GM19043 (cell line): ENCODE results near the gene HS3ST6.
"Not testable (repeated sequence)": the region's sequence is repeated elsewhere in the genome, so short reads cannot be mapped to it uniquely, and the experiment has no call there.

Experiments
- ATAC-seq: cut with Tn5 transposase; IDR thresholded peaks from one replicate; pipeline ENCODE4 v1.9.1; 2021; ENCODE audit warnings: low read depth; ENCODE audit not compliant: unreplicated experiment

The HS3ST6 gene

GRCh38 chr16:1909561-1910231, 8.5 kb downstream of the HS3ST6 start:
- no peak for ATAC-seq

DNA sequence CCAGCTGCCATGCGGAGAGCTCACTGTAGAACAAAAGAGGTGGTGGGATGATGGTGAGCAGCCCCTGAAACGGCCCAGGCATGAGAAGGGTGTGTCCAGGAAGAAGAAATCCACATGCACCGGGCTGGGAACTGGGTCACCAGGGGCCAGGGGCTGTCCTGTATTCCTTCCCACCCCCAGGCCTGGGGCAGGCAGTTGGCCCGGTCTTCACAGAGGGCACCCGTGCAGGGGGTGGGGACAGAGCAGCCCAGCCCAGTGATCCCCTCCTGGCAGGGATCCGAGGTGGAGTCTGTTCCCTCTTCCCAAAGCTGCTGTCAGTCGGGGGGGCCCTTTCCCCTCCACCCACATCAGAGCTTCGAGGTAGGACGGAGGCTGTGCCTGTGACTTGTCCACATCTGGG, 9.2 kb downstream of the HS3ST6 start:
- no peak for ATAC-seq

DNA sequence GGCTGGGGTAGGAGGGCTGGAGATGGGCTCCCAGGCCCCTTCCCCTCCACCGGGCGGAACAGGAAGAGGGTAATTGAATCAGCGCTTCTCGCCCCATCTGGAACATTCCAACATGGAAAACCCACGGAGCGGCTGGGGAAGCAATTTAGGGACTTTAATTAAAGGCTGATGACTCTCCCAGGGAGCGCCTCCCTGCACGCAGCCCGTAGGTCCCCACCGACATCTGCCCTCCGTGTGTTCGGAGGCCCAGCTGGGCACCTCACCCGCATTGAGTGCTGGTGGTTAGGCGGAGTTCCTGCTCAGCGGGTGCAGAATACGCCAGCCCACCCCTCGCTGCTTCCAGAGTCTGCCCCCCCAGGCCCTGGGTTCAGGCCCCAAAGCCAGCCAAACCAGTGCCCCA, 10.0 kb downstream of the HS3ST6 start:
- ATAC-seq, result no peak

GRCh38 chr16:1907226-1907860, 10.9 kb downstream of the HS3ST6 start:
- no peak for ATAC-seq

DNA sequence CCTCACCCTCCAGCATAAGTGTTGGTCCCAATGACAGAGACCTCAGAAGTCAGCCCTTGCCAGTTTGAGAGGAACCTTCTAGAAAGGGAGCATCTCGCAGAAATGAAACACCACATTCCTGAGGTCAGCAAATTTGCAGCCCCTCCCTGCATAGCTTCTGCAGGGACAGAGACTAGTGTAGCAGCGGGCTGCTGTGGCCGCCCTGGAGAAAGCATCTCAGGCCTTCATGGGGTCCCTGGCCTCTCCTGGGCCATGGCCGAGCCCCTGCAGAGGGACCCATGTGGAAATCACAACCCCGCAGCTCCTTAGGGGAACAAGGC, 11.4 kb downstream of the HS3ST6 start:
- no peak for ATAC-seq

DNA sequence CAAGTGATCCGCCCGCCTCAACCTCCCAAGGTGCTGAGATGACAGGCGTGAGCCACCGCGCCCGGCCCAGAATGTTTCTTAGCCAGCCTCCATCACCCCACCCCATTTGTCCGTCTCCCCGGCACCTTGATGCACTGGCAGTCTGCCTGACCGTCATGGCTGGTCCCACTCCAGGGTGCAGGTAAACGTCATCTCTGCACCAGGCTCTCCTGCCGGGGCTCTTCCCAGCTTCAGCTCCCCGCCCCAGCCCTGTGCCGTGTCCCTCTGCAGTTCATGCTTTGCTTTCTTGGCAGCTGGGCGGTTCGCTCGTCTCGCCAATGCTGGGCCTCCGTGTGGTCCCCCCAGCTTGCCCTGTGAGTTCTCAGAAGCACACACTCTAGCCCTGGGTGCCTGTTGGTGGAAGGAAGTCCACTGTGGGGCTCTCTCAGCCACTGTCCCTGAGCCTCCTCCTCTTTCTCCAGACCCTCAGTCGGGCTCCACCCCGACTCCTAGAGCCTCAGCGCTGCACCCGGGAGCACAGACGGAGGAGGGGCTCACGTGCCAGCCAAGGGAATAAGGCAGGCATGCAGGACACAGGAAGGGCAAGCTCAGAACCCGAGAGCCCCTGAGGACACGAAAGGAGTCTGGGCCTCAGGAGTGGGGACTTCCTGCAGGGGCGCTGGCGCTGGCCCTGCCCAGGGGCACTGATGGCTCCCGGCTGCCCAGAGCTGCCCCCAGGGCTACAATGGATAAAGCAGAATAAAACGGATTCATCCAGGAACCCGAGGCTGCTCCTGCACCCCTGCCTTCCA, 12.0 kb downstream of the HS3ST6 start:
- no peak for ATAC-seq

DNA sequence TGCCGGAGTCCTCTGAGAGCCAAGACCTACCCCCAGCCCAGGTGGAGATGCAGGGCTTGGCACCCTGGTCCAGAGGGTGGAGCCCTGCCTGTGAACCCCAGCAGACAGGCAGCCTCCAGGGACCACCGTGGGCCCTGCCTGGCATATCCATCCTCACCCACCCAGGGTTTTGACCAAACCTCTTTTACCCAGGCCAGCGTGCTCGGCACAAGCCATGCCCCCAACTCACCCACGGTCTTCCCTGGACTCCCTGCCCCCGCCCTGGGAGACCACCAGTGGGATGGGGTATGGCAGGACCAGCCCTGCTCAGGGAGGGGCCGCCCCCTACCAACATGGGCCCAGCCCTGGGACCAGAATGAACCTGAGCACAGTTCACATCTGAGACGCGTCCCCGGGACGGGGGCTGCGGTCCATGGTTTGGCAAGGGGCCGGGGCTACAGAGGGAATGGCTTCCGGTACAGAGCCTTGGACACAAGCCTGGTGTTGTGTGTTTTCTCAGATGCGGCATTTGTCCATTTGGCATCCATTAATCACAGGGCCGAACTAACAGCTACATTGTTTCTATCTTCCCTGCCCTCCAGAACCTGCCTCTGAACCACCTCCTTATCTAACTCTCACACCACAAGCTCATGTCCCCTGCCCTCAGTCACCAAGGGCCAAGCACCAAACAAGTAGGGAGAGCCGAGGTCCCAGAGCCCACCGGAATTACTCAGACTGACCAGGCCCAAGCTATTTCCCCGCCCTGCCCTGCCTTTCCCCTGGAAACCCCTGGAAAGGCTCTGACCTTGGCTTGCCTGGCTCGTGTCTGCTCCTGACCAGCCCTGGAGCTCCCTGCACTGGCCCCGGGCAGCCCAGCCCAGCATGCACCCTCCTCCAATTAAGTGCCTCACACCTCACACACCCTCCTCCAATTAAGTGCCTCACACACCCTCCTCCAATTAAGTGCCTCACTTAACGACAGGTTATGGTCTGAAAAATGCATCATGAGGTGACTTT, 14.1 kb downstream of the HS3ST6 start:
- no peak for ATAC-seq

GRCh38 chr16:1903220-1903574, 15.0 kb downstream of the HS3ST6 start:
- no peak for ATAC-seq

DNA sequence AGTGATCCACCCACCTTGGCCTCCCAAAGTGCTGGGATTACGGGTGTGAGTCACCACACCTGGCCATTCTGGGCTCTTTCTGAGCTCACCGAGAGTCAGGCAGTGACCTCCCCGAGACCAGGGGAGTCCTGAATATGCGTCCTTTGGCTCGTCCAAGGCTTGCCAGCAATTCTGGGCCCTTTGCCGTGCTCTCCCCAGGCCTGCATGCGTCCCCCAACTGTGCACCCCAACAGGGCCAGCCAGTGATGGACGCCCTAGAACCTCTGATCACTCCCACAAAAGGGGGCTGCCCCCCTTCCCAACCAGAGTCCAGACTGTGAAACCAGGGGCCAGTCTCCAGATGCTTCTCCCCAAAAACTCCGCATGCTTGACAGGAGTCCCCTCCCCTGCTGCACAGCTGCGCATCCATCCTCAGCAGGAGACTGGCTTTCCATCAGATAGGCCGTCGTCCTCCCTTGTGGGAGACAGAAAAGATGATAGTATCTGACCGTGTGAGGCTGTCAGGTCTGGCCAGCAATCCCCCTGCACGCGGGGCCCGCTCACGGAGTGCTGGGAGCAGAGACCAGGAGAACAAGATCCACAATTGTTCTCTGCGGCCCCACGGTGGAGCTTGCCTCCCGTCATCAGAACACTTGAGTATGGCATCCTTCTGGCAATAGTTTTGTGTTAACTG, 15.5 kb downstream of the HS3ST6 start:
- ATAC-seq, result no peak

DNA sequence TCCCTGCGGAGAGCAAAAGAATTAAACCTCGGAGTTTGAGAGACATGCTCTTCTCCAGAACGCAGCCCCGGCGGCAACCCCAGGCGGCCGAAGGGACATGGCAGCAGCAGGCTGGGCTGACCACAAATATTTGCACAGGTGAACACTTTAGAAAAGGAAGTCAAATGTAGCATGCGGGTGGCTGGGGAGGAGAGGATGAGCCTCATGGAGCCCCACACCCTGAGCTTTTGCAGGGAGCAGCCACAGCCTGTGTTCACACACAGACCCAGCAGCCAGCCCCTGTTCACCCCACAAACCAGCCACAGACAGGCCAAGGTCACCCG, 17.8 kb downstream of the HS3ST6 start:
- ATAC-seq, result no peak

DNA sequence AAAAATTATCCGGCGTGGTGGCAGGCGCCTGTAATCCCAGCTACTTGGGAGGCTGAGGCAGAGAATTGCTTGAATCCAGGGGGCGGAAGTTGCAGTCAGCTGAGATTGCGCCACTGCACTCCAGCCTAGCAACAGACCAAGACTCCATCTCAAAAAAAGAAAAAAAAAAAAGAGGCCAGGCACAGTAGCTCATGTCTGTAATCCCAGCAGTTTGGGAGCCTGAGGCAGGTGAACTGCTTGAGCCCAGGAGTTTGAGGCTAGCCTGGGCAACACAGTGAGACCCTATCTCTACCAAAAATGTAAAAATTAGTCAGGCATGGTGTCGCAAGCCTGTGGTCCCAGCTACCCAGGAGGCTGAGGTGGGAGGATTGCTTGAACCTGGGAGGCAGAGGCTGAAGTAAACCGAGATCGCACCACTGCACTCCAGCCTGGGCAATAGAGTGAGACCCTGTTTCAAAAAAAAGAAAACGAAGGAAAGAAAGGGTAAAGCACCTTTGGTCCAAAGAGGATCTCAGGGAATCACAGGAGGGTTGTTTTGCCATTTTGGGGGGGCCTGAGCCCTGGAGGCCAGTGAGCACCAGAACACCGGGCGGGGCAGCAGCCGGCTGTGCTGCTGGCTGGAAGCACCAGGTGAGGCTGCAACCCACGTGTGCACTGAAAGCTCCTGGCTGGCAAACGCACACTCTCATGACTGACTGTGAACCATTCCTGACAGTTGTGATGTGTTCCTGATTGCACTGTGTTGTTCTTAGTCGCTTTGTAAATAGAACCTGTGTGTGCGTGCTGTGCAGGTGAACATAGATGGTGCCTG, 18.4 kb downstream of the HS3ST6 start:
- ATAC-seq, result no peak

- ATAC-seq, result not testable (repeated sequence)
Observed at GRCh38 chr16:1897692-1898091, 20.5 kb downstream of the HS3ST6 start.

- ATAC-seq, result no peak
Observed at GRCh38 chr16:1895949-1896675, 22.1 kb downstream of the HS3ST6 start.

DNA sequence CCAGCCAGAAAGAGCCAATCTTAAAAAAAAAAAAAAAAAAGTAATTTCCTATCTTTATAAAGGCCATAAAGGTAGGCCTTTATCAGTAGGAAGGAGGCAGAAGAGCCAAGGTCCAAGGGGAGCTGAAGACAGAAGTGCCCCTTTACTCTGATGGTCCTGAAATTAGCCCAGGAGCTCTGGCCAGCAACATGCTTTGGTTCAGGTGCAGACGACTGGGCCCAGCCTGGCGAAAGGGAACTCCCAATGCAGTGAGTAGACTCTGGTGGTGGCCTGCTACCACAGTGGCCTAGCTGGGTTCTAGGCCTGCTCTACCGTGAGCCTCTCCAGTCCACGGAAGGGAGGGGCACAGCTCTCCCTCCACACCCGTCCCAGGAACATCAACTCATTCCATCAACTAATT, 23.1 kb downstream of the HS3ST6 start:
- ATAC-seq, result no peak

DNA sequence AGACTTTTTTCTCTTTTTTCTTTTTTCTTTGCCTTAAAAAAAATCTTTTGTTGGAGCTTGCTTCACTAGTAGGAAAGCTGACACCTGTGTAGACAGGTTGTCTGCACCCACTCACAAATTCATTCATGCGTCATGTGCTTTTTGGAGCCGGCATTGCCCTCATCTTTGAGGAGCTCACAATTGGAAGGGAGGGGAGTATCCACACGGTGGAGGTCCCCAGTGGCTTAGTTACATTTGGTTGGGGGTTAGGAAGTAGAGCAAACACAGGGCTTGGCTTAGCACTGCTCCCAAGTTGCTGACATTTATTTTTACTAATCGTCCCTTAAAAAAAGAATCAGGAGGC, 27.5 kb downstream of the HS3ST6 start:
- ATAC-seq, result no peak

GRCh38 chr16:1890024-1890707, 28.0 kb downstream of the HS3ST6 start:
- no peak for ATAC-seq

DNA sequence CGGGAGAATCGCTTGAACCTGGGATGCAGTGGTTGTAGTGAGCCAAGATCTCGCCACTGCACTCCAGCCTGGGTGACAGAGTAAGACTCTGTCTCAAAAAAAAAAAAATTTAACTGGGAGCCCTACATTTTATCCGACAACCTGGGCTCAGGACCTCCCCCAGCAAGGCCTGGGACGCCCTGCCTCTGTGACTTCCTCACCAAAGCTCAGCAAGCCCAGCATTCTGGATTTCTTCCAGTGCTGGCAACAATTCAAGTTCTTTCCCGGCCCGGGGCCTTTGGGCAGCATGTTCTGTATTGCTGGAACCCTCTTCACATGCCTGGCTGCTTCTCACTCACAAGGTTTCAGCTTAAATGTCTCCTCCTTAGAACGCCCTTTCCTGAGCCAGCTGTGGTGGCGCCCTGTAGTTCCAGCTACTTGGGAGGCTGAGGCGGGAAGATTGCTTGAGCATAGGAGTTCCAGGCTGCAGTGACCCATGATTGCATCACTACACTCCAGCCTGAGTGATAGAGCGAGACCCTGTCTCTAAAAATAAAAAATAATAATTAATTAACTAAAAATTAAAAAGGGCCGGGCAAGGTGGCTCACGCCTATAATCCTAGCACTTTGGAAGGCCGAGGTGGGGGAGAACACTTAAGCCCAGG, 30.4 kb downstream of the HS3ST6 start:
- ATAC-seq, result no peak

GRCh38 chr16:1884889-1885288, 33.3 kb downstream of the HS3ST6 start:
- no peak for ATAC-seq
